Esophagus muscularis mucosa (tissue), 3 donors: ENCODE data around the gene FHIP2A.

Experiments
- CTCF ChIP-seq, 3 experiments: fragments of 200-600 bp in 2 of 3; fragments of 450-650 bp in 1 of 3; sonication (generic) in 2 of 3; IDR thresholded peaks; one replicate each; pipeline ENCODE4 v1.5.1; 2017 to 2019; ENCODE audit warnings: antibody characterized with exemption in 3 of 3, mild to moderate bottlenecking in 2 of 3, moderate library complexity in 1 of 3
- POLR2A ChIP-seq: fragments of 450-650 bp; IDR thresholded peaks from one replicate; pipeline ENCODE4 v1.6.1; 2017; ENCODE audit warnings: antibody characterized with exemption, moderate library complexity, mild to moderate bottlenecking, low read depth
- POLR2AphosphoS5 ChIP-seq, 2 donors: sonication (generic); formaldehyde crosslinking; IDR thresholded peaks; one replicate each; pipeline ENCODE4 v1.6.1; 2017; ENCODE audit warnings: antibody characterized with exemption in 2 of 2

GRCh38 chr10:114871379-114871778 is 49.8 kb downstream of the FHIP2A start:
- TF ChIP-seq CTCF (IDR thresholded peaks at IDR 0.05) (no peak), POLR2A (no peak), POLR2AphosphoS5 (IDR thresholded peaks at IDR 0.05) (no peak)
